GM21717 (cell line): ENCODE data around the gene ZNF334.

ENCODE experiments used
- ATAC-seq: cut with Tn5 transposase; IDR thresholded peaks from one replicate; pipeline ENCODE4 v1.9.1; 2021; ENCODE audit warnings: mild to moderate bottlenecking, moderate library complexity; ENCODE audit not compliant: unreplicated experiment

ZNF334 gene

DNA sequence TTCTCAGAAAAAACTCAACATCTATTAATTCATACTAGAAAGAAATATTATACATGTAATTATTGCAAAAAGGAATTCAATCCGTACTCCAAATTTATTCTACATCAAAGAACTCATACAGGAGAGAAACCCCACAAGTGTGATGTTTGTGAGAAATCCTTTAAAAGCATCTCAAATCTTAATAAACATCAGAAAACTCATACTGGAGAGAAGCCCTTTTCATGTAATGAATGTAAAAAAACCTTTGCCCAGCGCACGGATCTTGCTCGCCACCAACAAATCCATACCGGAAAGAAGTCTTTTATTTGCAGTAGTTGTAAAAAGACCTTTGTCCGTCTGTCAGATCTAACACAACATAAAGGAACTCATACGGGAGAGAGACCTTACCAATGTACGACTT, 22.0 kb downstream of the ZNF334 start:
- ATAC-seq: no peak

DNA sequence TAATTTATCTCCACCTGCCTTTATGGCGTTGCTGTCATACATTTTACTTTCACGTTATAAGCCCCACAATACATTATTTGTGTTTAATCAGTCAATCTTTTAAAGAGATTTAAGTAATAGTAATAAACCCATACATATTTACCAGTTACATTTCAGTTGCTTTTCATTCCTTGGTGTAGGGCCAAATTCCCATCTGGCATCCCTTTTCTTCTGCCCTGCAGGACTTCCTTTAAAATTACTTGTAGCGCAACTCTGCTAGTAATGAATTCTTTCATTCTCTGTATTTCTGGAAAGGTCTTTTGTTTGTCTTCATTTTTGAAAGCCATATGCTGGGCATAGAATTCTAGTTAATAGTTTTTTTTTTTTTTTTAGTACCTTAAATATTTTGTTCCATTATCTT, 24.9 kb downstream of the ZNF334 start:
- no peak for ATAC-seq

DNA sequence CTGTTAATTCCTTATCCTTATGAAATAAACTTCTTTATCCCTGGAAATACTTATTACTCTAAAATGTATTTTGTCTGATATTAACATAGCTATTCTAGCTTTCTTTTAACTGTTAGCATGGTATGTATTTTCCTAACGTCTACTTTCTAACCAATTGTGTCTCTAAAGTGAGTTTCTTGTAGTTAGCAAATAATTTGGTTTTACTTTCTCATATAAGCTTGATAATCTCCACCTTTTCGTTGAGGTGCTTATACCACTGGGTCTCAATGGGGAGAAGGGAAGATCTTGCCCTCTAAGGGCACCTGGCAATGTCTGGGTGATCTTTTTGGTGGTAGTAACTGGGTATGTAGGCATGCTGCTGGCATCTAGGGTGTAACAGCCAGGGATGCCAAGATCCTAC, 25.7 kb downstream of the ZNF334 start:
- no peak for ATAC-seq

DNA sequence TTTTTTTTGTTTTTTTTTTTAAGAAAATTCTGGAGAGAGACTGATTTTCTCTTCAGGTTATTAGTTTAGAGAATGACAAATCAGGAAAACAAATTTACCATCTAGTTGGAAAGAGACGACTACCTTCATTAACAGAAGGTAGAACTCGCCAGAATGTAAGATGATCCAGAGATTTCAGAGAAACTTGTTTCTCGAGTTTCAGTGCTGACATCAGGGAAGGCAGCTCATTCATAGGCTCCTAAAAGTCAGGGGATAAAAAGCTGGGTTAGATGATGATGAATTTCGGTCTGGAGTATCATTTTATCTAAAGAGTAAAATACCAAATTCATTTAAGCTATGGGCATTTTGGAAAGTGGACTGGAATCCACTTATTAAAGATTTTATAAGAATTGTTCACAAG, 27.9 kb downstream of the ZNF334 start:
- no peak for ATAC-seq

DNA sequence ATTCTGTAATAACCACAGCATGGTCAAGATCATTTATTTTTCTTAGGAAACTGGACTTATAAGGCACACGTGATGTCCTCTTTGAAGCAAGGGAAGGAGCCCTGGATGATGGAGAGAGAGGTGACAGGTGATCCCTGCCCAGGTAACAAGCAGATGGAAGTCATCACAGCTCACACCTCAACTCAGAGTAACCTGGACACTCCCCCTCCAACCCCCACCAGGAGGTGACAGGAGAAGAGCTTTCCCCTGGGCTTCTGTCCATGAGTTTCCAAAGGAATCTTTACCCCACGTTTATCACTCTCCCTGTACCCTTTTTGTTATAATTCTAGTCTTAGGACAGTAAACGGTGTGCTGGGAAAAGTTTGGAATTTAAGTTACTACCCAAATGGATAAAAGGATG, 28.4 kb downstream of the ZNF334 start:
- ATAC-seq: no peak

DNA sequence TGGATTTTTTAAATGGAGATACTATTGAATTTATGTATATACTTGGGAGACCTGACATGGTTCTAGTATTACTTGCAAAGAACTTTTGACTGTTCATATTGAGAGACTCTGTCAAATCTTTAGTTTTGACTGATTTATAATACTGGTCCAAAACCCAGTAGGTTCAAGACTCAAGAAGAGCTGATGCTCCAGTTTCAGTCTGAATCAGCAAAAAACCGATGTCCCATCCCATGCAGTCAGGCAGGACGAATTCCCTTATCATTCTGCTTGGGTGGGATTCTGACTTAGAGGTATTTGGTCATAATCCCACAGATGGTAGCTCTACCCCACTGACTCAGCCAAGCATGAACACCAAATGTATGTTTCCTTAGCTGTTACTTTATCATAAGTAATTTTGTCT, 29.5 kb downstream of the ZNF334 start:
- ATAC-seq: no peak

DNA sequence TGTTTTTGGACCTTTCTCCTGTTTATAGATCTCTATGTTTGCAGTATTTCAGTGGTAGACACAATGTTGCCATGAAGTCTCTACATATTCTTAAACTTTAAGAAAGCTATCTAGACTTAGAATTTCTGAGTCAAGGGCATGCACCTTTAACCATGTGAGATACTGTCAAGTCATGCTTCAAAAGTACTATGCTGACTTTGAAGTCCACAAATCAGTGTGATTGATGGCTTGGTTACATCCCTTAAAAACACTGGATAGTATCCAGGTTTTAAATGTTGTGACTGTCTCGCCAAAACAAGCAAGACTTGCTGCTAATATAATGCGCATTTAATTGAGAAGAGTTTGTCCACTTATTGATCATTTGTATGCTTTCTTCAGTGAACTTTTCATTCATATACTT, 30.5 kb downstream of the ZNF334 start:
- no peak for ATAC-seq

DNA sequence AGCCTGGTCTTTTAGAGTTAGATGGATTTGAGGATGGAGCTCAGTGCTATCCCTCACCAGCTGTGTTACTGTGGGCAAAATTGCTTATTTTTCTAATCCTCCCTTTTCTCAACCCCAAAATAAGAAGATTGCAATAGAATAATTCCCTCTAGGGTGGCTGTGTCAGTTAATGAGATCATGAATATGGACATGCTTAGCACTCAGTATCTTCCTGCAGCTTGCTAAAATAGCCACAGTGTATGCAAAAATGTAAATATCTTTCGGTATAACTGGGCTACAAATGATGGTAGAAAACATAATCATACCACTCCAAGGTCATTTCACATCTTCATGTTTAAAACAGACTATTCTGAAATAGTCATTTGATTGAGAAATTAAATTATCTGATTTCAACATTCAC, 35.7 kb downstream of the ZNF334 start:
- ATAC-seq: no peak

DNA sequence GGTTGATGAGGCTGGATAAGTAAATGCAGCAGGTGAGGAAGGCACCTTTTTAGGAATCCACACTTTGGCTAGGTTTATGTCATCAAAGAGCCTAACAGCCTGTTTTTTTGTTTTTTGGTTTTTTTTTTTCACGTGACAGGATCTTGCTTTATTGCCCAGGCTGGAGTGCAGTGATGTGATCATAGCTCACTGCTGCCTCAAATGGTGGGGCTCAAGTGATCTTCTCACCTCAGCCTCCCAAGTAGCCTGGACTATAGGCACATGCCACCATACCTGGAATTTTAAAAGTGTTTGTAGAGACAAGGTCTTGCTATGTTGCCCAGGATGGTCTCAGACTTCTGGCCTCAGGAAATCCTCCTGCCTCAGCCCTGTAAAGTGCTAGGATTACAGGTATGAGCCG, 36.1 kb downstream of the ZNF334 start:
- no peak for ATAC-seq

DNA sequence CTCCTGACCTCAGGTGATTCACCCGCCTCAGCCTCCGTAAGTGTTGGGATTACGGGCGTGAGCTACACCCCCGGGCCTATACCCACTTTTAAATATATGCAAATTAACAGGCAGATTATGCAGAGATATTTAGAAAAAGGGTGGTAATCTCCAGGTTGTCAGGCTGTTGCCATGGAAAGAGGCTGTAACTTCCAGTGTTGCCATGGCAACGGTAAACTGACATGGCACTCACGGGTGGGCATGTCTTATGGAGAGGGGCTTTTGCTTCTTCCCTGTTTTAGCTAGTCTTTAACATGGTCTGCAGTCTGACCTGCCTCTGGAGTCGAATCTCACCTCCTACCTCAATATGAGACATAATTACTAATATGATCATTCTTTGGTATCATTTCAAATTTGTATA, 44.9 kb downstream of the ZNF334 start:
- ATAC-seq: no peak

DNA sequence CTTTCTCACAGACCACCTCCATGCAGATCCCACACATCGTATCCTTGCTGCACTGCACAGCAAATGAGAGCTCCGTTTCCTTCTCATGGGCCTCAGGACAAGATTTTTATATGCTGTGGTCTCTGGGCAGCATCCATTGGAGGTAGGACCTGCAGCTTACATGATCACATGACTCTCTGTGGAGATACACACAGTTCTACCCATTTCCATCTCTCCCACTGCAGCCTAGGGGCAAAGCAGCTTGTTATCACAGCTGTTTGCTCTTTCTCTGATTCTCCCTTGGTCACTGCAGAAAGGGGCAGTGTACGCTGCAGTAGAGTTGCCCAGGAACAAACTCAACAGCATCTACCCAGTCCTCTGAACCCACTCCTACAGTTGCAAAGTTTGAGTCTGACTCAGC, 48.9 kb downstream of the ZNF334 start:
- ATAC-seq: no peak

DNA sequence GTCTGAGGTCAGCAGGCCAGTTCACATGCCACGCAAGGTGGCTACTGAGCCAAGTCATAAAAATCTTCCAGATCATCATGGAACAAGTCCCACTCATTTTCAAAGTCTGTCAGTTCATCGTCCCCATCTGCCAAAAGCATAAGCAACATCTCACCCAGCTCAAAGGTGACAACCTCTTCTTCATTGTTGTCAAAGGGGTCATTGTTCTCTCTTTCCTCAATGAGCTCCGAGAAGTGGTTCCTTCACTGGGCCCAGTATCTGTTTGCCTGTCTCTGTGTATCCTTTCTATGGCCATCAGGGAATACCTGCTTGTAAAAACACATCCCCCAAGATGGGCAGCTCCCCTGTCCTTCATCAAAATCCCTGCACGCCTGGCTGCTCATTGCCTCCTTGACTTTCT, 49.5 kb downstream of the ZNF334 start:
- no peak for ATAC-seq

DNA sequence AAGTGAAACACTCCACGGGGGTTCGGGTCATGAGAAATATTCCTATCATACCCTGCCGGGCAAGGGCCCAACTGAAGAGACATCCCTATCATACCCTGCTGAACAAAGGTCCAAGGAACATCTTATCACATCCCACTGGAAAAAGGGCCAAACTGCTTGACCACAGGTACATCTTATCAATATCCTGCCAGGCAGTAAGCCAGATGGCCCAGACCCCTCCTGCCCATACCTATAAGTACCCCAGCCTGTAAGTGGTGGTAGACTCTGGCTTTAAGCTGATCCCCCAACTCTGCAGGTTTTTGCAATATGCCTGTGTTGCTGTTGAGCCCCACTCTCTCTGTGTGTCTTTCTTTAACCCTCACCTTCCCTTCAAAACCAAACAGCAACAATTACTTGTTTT, 51.6 kb downstream of the ZNF334 start:
- no peak for ATAC-seq

DNA sequence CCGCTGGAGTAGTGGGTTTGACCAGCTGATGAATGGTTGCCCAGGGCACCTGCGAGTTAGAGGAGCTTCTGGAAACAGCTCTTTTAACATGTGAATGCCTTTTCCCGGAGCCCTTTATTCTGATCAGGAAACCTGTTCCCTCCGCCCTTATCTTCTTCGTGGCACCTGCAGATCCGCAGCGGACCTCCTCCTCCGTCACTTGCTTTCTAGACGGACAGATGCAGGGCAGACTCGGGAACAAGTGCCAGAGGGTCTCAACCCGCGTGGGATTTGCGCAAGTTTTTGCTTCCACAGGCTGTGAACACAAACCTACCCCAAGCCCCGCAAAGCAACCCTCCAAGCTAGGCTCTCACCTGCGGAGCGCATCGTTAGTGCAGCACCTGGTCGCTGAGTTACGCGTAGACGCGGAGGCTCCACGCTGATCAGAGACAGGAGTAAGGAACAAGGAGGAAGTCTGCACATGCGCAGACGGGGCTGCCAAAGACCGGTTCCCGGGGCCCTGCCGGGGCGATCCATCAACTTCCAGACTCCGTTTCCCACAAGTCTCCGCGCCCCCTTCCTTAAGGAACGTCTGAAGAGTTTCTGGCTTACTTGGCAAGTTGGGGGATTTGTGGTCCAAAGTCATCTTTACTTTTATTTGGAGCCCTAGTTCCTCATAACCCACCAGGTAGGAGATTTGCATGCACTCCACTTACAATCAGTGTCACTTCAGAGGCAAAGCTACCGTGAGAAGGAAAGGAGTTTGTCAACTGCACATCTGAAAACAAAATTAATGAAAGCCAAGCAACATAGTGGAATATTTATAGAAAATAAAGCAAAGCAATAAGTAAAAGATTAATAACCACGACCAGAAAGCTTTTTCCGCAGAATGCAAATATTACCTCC, 54.3 kb downstream of the ZNF334 start:
- ATAC-seq: no peak

DNA sequence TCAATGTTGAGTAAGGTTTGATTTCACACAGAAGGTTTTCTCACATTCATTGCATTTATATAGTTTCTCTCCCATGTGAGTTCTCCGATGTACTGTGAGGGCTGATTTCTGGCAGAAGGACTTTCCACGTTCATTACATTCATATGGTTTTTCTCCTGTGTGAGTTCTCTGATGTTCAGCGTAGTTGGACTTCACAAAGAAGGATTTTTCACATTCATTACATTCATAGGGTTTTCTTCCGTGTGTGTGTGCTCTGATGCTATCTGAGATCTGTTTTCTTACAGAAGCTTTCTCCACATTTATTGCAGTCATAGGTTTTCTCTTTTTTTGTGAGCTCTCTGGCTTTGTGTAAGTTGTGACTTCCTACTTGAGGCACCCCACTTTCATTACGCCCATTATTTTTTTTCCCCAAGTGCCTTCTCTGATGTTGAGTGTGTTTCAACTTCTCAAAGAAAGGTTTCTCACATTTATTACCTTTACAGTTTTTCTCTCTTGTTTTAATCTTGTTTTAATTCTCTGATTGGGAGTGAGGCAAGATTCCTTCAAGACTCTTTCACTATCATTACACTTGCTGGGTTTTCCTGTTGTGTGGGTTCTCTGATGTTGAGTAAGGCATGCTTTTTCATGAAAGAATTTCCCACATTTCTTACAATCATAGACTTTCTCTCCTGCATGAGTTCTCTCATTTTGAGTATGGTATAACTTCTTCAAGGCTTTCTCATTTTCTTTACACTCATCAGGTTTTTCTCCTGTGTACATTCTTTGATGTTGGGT, 56.9 kb downstream of the ZNF334 start:
- no peak for ATAC-seq

DNA sequence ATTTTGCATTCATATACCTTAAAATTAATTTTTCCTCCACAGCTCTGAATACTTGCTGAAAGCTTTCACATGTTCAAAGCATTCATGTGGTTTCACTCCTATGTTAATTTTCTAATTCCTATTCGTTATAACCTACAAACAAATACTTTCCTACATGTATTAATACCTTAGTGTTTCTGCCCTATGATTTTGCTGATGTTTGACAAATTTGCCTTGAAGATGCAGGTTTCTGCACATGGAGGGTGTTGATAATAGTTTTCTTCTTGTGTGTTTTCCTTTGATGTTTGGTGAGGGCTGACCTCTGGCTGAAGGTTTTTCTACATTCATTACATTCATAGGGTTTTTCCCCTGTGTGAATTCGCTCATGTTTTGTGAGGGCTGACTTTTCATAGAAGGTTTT, 57.6 kb downstream of the ZNF334 start:
- no peak for ATAC-seq
